Upper lobe of left lung (tissue), 4 donors: ENCODE results near the gene EXOC6B.

Experiments used
- CTCF ChIP-seq, 6 experiments: fragments of 450-650 bp in 4 of 6; fragments of 200-600 bp in 2 of 6; sonication (generic) in 2 of 6; IDR thresholded peaks; one replicate each; pipeline ENCODE4 v1.5.1; 2016 to 2019; ENCODE audit warnings: antibody characterized with exemption in 6 of 6
- EP300 ChIP-seq, 4 donors: sonication (generic); formaldehyde crosslinking; IDR thresholded peaks; one replicate each; pipeline ENCODE4 v1.5.1; 2017; ENCODE audit warnings: antibody characterized with exemption in 4 of 4, control low read depth in 2 of 4

- no peak for TF ChIP-seq EP300 (IDR thresholded peaks at IDR 0.05)
- no peak for TF ChIP-seq CTCF (IDR thresholded peaks at IDR 0.05)
These were observed 149.3 kb downstream of the EXOC6B start for GRCh38 chr2:72676341-72677025.
